ENCODE results near the gene MECR. TPM values are rescaled to one million over a fixed set of nuclear protein-coding genes. Genes with fewer than 3 reads are reported as not detected.

Gene MECR
- total RNA-seq, 2 experiments from 2014 or later = 34.7 to 37.2 TPM

DNA sequence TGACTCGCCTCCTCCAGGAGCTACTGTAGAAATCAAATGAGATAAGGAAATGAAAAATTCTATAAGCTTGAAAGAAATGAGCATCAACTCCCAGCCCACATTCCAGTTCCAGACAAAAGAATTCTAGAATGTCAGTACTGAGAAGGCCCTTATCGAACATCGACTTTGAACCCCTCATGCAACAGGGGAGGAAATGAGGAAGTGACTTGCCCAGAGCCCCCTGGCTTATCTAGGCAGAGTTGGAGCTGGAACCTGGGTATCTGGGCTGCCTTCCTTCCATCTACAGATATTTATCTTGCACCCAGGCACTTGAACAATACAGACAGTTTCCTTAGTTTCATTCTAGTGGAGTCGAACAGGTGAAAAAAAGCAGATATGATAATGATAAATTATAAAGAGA is 22.3 kb downstream of the MECR start:
- no peaks in the 10 kb centered on the region for H3K27me3 Mint-ChIP-seq
- no peak overlapping the region for H3K4me3 Mint-ChIP-seq
- intact Hi-C loops (cut with micrococcal nuclease) = loop anchor here (10.0 kb wide), 1 partner anchor 424 kb away; no protein-coding TSS in a partner anchor
- ChIA-PET CTCF (interaction anchor here (1.6 kb wide), 1 partner anchor 327 kb away, joined by 4 read pairs; no protein-coding TSS in a partner anchor), POLR2A (no interaction called here)
- H3K36me3 Mint-ChIP-seq = peaks cover 17% of the 10 kb centered on the region
- no peak overlapping the region for H3K27ac Mint-ChIP-seq
- H3K9me3 Mint-ChIP-seq = no peaks in the 10 kb centered on the region
- H3K4me1 Mint-ChIP-seq (ENCODE audit: low read depth) = no peaks in the 10 kb centered on the region
- no peak for DNase-seq

DNA sequence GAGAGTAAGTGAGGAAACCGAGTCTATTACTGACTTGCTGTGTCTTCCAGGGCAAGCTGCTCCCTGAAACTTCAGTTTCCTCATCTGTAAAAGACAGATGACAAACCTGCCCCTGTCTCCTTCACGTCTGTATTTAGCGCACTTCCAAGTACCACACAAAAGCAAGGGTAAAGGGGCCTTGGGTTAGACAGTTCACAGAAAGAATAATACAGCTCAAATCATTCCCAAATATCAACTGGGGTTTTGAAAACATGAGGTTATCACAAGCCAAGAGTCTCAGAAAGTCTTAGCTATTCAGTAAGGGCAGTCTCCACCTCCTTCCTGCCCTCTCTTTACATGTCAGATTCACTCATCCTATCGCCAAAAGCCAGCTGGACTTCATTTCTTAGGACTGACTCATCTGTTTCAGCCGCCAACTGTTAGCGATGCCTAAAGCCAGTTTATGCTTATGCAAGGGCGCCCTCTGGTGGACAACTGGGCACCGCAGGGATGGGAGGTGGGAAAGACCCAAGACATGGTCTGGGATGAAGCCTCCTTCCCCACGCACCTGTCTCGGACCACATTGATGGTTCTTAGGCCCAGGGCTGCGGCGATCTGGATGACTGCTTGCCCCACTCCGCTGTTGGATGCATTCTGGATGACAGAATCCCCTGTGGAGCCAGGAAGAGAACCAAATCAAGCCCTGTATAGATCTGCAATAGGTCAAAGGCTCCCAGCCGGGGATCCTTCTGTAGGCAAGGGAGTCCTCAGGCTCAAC is 28.0 kb downstream of the MECR start:
- ChIA-PET CTCF (interaction anchor here (0.6 to 3.2 kb wide), 52 partner anchors 8 to 1506 kb away, joined by 3 to 69 read pairs (median 4); partner anchors contain the start of genes MECR, SRSF4 and TMEM200B), POLR2A (interaction anchor here (0.9 to 2.8 kb wide), 2 partner anchors 10 to 21 kb away, joined by 3 to 19 read pairs; partner anchors contain the start of gene SRSF4)
- H3K27me3 Mint-ChIP-seq = no peaks in the 10 kb centered on the region
- peaks cover 6% of the 10 kb centered on the region for H3K4me1 Mint-ChIP-seq (ENCODE audit: low read depth)
- intact Hi-C loops (cut with micrococcal nuclease) = loop anchor here (1.0 to 10.0 kb wide), 6 partner anchors 21 to 418 kb away; partner anchors contain the start of genes SRSF4 and TMEM200B
- peak overlapping the region; percentile 23 for H3K27ac Mint-ChIP-seq
- peak; percentile 94 for DNase-seq
- H3K4me3 Mint-ChIP-seq = no peak overlapping the region
- no peaks in the 10 kb centered on the region for H3K9me3 Mint-ChIP-seq
- peaks cover 16% of the 10 kb centered on the region for H3K36me3 Mint-ChIP-seq

DNA sequence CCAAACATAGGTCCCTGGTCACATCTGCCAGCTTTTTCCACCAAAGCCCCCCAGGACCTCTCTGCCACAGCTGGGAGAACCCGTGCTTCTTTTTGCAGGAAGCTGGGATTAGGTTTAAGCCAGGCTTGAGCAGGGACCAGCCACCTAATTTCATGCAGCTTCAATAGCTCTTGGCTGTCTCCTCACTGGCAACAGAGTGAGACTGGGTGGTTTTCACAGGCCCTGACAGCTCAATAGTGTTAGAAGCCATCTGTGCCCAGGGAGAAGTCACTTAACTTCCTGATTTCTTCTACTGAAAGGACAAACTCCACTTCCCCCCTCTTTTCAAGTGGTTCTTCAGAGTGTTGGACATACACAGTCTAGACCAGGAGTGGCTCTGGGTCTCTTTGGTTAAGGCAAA is 28.7 kb downstream of the MECR start:
- intact Hi-C loops (cut with micrococcal nuclease) = loop anchor here (1.0 to 10.0 kb wide), 5 partner anchors 21 to 417 kb away; partner anchors contain the start of genes SRSF4 and TMEM200B
- H3K9me3 Mint-ChIP-seq = no peaks in the 10 kb centered on the region
- DNase-seq = no peak
- H3K4me3 Mint-ChIP-seq = no peak overlapping the region
- ChIA-PET POLR2A (interaction anchor here (0.9 to 2.8 kb wide), 2 partner anchors 10 to 21 kb away, joined by 3 to 19 read pairs; partner anchors contain the start of gene SRSF4), CTCF (interaction anchor here (0.6 to 3.2 kb wide), 47 partner anchors 8 to 1506 kb away, joined by 3 to 69 read pairs (median 4); partner anchors contain the start of genes MECR, SRSF4 and TMEM200B)
- H3K27ac Mint-ChIP-seq = no peak overlapping the region
- H3K36me3 Mint-ChIP-seq = peaks cover 16% of the 10 kb centered on the region
- peaks cover 6% of the 10 kb centered on the region for H3K4me1 Mint-ChIP-seq (ENCODE audit: low read depth)
- no peaks in the 10 kb centered on the region for H3K27me3 Mint-ChIP-seq

DNA sequence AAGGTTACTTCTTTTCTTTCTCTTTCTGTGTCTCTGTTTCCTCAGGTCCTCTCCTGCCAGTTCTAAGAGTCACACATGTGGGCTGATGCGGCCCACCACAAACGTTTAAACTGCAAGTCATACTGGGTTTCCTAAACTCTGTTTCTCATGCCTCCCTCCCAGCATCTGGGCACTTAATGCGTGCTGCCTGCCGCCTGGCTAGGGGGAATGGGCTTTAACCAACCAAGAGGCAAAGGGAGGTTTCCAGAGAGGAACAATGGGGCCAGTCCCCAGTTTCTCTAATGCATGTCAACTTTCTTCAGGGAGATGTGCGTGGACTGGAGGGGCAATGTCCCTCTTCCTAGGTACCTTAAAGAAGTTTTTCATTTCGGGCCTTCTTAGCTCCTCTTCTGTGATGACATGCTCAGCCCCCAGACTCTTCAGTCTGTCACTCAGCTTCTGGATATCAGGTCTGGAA is 29.1 kb downstream of the MECR start:
- Mint-ChIP-seq H3K4me1 (ENCODE audit: low read depth) (peaks cover 6% of the 10 kb centered on the region), H3K36me3 (peaks cover 16% of the 10 kb centered on the region), H3K27ac (no peak overlapping the region), H3K27me3 (no peaks in the 10 kb centered on the region), H3K9me3 (no peaks in the 10 kb centered on the region), H3K4me3 (no peak overlapping the region)
- ChIA-PET CTCF (interaction anchor here (0.9 to 3.2 kb wide), 19 partner anchors 10 to 417 kb away, joined by 3 to 69 read pairs (median 6); partner anchors contain the start of genes SRSF4 and TMEM200B), POLR2A (interaction anchor here (2.8 kb wide), 1 partner anchor 20 kb away, joined by 19 read pairs; the partner anchor contains the start of gene SRSF4)
- intact Hi-C loops (cut with micrococcal nuclease) = loop anchor here (1.0 to 10.0 kb wide), 5 partner anchors 20 to 417 kb away; partner anchors contain the start of genes SRSF4 and TMEM200B
- no peak for DNase-seq

DNA sequence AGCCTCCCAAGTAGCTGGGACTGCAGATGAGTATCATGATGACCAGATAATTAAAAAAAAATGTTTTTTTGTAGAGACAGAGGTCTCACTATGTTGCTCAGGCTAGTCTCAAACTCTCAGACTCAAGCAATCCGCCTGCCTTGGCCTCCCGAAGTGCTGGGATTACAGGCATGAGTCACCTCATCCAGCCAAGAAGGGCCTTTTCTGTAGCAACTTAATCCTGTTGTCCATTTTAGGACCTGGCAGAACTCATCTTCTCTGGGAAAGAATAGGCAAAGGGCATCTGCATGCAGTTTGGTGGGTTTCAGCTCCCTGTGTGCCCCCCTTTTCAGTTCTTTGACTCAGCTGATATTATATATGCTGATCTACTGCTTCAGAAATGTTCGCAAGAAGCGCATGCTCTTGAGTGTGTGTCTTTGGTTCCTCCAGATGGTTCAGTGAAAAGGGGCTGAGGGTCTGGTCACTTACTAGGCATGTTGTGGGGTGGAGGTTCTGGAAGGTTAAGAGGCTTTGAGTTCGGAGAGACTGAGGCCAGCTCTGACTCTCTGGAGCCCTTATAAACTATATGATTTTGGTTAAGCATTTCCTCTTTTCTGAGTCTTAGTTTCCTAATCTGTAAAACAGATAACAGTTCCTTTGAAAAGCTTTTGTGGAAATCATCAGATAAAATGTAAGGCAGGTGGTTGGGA is 29.7 kb downstream of the MECR start:
- no peaks in the 10 kb centered on the region for H3K9me3 Mint-ChIP-seq
- DNase-seq = no peak
- no peaks in the 10 kb centered on the region for H3K27me3 Mint-ChIP-seq
- H3K4me3 Mint-ChIP-seq = no peak overlapping the region
- intact Hi-C loops (cut with micrococcal nuclease) = loop anchor here (5.0 to 10.0 kb wide), 2 partner anchors 79 to 416 kb away; partner anchors contain the start of gene TMEM200B
- CTCF ChIA-PET = interaction anchor here (0.9 to 3.2 kb wide), 13 partner anchors 16 to 416 kb away, joined by 3 to 69 read pairs (median 10); partner anchors contain the start of genes SRSF4 and TMEM200B
- POLR2A ChIA-PET = interaction anchor here (2.8 kb wide), 1 partner anchor 20 kb away, joined by 19 read pairs; the partner anchor contains the start of gene SRSF4
- H3K27ac Mint-ChIP-seq = no peak overlapping the region
- peaks cover 6% of the 10 kb centered on the region for H3K4me1 Mint-ChIP-seq (ENCODE audit: low read depth)
- peaks cover 16% of the 10 kb centered on the region for H3K36me3 Mint-ChIP-seq

DNA sequence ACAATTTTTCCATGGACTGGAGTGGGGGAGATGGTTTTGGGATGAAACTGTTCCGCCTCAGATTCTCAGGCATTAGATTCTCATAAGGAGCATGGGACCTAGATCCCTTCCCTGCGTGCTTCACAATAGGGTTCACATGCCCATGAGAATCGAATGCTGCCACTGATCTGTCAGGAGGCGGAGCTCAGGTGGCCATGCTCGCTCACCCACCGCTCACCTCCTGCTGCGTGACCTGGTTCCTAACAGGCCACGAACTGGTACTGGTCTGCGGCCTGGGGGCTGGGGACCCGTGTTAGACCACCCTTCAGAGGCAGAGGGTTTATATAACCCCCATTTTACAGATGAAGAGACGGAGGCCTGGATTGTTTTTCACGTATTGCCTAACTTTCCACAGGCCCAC is 32.7 kb downstream of the MECR start:
- H3K9me3 Mint-ChIP-seq = no peaks in the 10 kb centered on the region
- DNase-seq = no peak
- ChIA-PET POLR2A (interaction anchor here (0.9 kb wide), 1 partner anchor 16 kb away, joined by 4 read pairs; the partner anchor contains the start of gene SRSF4), CTCF (interaction anchor here (0.6 to 2.5 kb wide), 9 partner anchors 14 to 321 kb away, joined by 3 to 15 read pairs (median 6); partner anchors contain the start of gene SRSF4)
- intact Hi-C loops (cut with micrococcal nuclease) = loop anchor here (1.0 kb wide), 1 partner anchor 316 kb away; no protein-coding TSS in a partner anchor
- no peaks in the 10 kb centered on the region for H3K27me3 Mint-ChIP-seq
- no peak overlapping the region for H3K27ac Mint-ChIP-seq
- no peak overlapping the region for H3K4me3 Mint-ChIP-seq
- peaks cover 6% of the 10 kb centered on the region for H3K4me1 Mint-ChIP-seq (ENCODE audit: low read depth)
- H3K36me3 Mint-ChIP-seq = peaks cover 24% of the 10 kb centered on the region

DNA sequence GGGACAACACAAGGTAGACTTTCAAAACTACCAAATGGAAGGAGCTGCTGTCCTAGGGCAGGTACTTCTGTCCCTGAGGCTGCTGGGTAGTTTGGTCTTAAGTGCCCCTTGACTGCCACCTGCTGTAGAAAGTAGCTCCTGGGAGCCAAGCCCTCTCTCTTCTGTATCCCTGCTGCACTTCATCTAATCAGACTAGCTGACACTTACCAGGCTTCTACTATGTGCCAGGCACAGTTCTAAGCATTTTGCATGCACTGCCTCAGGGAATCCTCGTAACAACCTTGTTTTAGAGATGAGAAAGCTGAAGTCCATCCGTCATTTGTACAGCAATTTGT is 33.2 kb downstream of the MECR start:
- Mint-ChIP-seq H3K27ac (no peak overlapping the region), H3K27me3 (no peaks in the 10 kb centered on the region), H3K4me3 (no peak overlapping the region), H3K36me3 (peaks cover 27% of the 10 kb centered on the region), H3K4me1 (ENCODE audit: low read depth) (peaks cover 3% of the 10 kb centered on the region), H3K9me3 (no peaks in the 10 kb centered on the region)
- ChIA-PET POLR2A (interaction anchor here (0.9 kb wide), 1 partner anchor 16 kb away, joined by 4 read pairs; the partner anchor contains the start of gene SRSF4), CTCF (interaction anchor here (0.6 to 2.5 kb wide), 12 partner anchors 14 to 413 kb away, joined by 3 to 15 read pairs (median 4); partner anchors contain the start of gene SRSF4)
- intact Hi-C loops (cut with micrococcal nuclease) = loop anchor here (1.0 kb wide), 1 partner anchor 315 kb away; no protein-coding TSS in a partner anchor
- DNase-seq = peak; percentile 50

DNA sequence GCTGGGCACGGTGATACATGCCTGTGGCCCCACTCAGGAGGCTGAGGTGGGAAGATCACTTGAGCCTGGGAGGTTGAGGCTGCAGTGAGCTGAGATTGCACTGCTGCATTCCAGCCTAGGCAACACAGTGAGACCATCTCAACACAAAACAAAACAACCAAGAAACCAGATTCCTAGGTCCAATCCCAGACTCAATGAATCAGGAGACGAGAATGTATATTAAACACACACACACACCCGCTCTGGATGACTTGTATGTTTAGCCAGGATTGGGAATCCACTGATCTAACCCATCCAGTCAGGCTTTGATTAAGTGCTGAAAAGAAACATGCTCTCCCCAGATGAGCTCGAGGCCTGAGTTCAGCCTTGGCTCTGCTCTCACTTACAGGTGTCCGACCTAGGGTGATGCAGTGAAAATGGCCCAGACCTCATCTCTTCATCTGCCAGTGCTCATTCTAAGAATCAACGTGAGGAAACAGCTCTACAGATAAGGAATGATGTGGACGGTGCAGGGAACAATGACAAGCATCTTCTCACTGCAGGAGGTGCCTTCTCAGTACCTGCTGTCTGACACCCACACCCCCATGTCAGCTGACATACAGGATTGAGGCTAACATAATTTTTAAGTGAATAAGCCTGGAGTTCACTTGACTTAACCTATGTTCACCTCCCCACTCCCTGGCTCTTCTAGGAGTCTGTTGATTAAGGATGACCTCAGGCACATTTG is 33.7 kb downstream of the MECR start:
- H3K9me3 Mint-ChIP-seq = no peaks in the 10 kb centered on the region
- intact Hi-C loops (cut with micrococcal nuclease) = loop anchor here (1.0 kb wide), 1 partner anchor 315 kb away; no protein-coding TSS in a partner anchor
- ChIA-PET POLR2A (interaction anchor here (0.9 kb wide), 1 partner anchor 15 kb away, joined by 4 read pairs; the partner anchor contains the start of gene SRSF4), CTCF (interaction anchor here (0.8 to 2.5 kb wide), 11 partner anchors 14 to 412 kb away, joined by 3 to 15 read pairs (median 4); partner anchors contain the start of gene SRSF4)
- no peaks in the 10 kb centered on the region for H3K27me3 Mint-ChIP-seq
- no peak overlapping the region for H3K4me3 Mint-ChIP-seq
- H3K27ac Mint-ChIP-seq = no peak overlapping the region
- no peaks in the 10 kb centered on the region for H3K4me1 Mint-ChIP-seq (ENCODE audit: low read depth)
- H3K36me3 Mint-ChIP-seq = peaks cover 27% of the 10 kb centered on the region
- DNase-seq = no peak

DNA sequence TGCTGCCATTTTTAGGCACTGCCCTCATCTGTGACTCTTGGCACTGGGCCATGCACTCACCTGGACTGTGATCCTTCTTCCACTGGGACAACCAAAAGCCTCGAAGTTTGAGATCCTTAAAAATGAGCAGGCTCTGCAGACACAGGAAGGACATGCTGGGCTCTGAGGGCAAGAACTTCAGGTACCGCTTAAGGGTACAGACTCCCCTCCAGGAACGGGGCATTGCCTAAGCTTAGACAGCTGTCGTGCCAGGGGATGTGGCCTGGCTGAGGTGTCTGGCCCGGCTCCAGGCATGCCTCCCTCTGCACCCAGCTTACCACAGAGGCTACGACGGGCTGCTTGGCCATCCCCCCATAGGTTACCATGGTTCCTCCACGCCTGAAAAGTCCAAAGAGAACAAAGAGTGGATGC is 34.8 kb downstream of the MECR start:
- H3K27ac Mint-ChIP-seq = no peak overlapping the region
- POLR2A ChIA-PET = no interaction called here

DNA sequence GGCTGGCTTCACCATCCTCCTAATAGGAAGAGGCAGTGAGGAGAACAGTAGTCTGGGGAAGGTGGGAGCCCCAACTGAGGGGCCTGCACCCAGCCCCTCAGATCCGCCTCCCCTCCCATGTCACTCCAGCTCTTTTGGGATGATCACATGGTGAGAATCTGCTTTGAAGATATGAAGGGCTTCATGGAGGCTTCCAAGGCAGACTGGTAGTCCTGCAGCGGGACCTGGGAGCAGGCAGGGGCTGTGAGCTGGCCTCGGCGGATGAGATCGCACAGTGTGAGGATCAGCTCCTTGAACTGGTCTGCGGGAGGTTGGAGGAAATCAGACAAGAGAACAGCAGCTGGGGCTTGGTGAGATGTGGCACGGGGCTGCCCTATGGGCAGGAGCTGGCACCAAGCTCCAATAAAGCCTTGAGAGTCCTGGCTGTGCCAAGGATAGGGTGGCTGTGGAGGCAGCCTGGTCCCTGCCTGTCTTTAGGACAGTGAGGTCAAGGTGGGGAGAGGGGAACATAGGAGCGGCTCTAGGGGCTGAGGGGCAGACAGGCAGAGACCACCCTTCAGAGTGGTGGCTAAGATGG is 36.8 kb downstream of the MECR start:
- intact Hi-C loops (cut with micrococcal nuclease) = no loop called here
- Mint-ChIP-seq H3K27ac (no peak overlapping the region), H3K36me3 (peaks cover 14% of the 10 kb centered on the region), H3K27me3 (no peaks in the 10 kb centered on the region), H3K9me3 (no peaks in the 10 kb centered on the region), H3K4me3 (no peak overlapping the region), H3K4me1 (ENCODE audit: low read depth) (no peaks in the 10 kb centered on the region)
- no peak for DNase-seq
- POLR2A ChIA-PET = interaction anchor here (1.3 kb wide), 1 partner anchor 11 kb away, joined by 4 read pairs; no protein-coding TSS in a partner anchor
- CTCF ChIA-PET = interaction anchor here (0.5 to 2.0 kb wide), 2 partner anchors 9 to 1550 kb away, joined by 4 to 9 read pairs; no protein-coding TSS in a partner anchor

More for the DNA sequence above, 34.8 kb downstream of the MECR start:
- intact Hi-C loops (cut with micrococcal nuclease) = no loop called here
- Mint-ChIP-seq H3K36me3 (peaks cover 19% of the 10 kb centered on the region), H3K4me3 (no peak overlapping the region), H3K27me3 (no peaks in the 10 kb centered on the region), H3K9me3 (no peaks in the 10 kb centered on the region), H3K4me1 (ENCODE audit: low read depth) (no peaks in the 10 kb centered on the region)
- DNase-seq = no peak
- CTCF ChIA-PET = interaction anchor here (0.6 to 2.5 kb wide), 2 partner anchors 314 to 1806 kb away, joined by 3 to 15 read pairs; no protein-coding TSS in a partner anchor

Measured in activated CD4-positive, alpha-beta memory T cell treated with anti-CD3 and anti-CD28 coated beads for 36 hours (primary cell).